AG04449 (cell line): Measurements from ENCODE around the gene TPH1.

Source experiments
- CTCF ChIA-PET: fragments of 350-600 bp; formaldehyde crosslinking; extraction: SDS; loops from one replicate; lab custom pipeline; 2021; ENCODE audit warnings: antibody characterized with exemption; lab: Yijun Ruan, JAX
- POLR2A ChIA-PET: fragments of 400-600, 350-600 bp; formaldehyde crosslinking; extraction: SDS; loops from one replicate; lab custom pipeline; 2020; ENCODE audit warnings: antibody characterized with exemption, inconsistent platforms; lab: Yijun Ruan, JAX
- DNase-seq: peaks from one replicate; pipeline ENCODE4 v3.0.0-alpha.2; 2010; ENCODE audit warnings: low read depth, low spot score
- H3K4me3 ChIP-seq: 2 replicates; pipeline ENCODE4 v1.5.1; 2011; ENCODE audit warnings: low read depth, mild to moderate bottlenecking, control low read depth, low read length
- TF ChIP-seq, protein P1 (sequence below): IDR thresholded peaks from one replicate; pipeline ENCODE4 v1.5.1; 2011; ENCODE audit warnings: mild to moderate bottlenecking, moderate library complexity, low read length, control low read depth, inconsistent platforms; ENCODE audit not compliant: insufficient read depth; ENCODE audit errors: missing control alignments

TPH1 gene

DNA sequence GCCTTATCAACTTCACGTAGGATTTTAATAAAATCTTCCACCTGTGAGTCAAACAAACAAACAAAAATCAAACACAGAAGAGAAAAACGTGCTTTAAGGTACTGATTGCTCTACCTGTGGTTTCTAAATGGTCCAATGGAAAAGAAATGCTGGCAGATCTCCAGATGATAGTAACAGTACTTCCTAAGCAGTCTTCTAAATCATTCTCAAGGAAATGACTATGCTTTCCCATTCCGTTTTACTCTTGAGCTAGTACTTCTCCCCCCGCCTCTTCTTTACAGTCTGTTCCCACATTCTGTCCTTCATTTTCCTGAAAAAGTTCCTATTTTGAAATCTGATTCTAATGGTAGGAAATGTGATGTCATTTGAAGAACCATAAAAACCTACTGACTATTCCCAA lies 34.4 kb upstream of the TPH1 start:
- CTCF ChIA-PET, result interaction anchor here (1.5 kb wide), 1 partner anchor 36 kb away, joined by 6 read pairs; no protein-coding TSS in a partner anchor
- POLR2A ChIA-PET, result no interaction called here
- no peak for DNase-seq
- H3K4me3 ChIP-seq, result no peak overlapping the region
- TF ChIP-seq, protein P1, sequence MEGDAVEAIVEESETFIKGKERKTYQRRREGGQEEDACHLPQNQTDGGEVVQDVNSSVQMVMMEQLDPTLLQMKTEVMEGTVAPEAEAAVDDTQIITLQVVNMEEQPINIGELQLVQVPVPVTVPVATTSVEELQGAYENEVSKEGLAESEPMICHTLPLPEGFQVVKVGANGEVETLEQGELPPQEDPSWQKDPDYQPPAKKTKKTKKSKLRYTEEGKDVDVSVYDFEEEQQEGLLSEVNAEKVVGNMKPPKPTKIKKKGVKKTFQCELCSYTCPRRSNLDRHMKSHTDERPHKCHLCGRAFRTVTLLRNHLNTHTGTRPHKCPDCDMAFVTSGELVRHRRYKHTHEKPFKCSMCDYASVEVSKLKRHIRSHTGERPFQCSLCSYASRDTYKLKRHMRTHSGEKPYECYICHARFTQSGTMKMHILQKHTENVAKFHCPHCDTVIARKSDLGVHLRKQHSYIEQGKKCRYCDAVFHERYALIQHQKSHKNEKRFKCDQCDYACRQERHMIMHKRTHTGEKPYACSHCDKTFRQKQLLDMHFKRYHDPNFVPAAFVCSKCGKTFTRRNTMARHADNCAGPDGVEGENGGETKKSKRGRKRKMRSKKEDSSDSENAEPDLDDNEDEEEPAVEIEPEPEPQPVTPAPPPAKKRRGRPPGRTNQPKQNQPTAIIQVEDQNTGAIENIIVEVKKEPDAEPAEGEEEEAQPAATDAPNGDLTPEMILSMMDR, result no peak

DNA sequence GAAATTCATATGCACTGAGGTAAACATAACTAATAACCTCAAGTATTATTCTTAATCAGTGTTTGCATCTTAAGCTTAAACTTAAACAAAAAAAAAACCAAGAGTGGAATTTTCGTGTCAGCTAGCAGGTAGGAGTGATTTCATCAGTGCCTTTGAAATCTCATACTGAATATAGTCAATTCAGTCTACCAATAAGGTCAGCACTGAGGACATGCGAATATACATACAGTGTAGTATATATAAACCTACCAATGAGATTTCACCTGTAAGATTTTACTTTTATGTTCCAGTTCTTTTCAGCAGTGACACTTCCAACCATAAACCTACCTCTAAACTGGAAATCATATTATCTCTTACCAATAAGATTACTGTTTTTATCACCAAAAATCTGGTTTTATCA lies 32.8 kb upstream of the TPH1 start:
- TF ChIP-seq, protein P1, result no peak
- H3K4me3 ChIP-seq, result no peak overlapping the region

DNA sequence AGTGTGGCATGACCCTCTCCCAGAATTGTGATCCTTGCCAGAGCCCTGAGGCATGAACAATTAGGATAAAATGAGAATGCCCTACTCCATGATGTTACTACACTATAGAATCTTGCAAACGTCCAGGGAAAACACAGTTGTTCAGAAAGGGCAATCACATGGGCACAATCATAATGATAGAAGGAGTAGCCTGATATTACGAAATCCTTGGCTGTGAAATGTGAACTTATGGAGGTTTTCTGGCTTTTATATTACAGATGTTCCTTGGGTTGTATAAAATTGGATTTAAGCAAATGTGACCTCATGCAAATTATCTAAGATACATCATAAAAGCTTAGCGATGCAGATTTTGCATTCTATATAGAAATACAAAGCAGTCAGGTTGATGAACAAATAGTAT lies 29.4 kb upstream of the TPH1 start:
- no peak overlapping the region for H3K4me3 ChIP-seq
- CTCF ChIA-PET, result interaction anchor here (0.8 kb wide), 1 partner anchor 8 kb away, joined by 3 read pairs; no protein-coding TSS in a partner anchor
- POLR2A ChIA-PET, result no interaction called here
- DNase-seq, result no peak
- TF ChIP-seq, protein P1, result no peak

More for the DNA sequence above, 32.8 kb upstream of the TPH1 start:
- ChIA-PET CTCF (no interaction called here), POLR2A (no interaction called here)
- no peak for DNase-seq

DNA sequence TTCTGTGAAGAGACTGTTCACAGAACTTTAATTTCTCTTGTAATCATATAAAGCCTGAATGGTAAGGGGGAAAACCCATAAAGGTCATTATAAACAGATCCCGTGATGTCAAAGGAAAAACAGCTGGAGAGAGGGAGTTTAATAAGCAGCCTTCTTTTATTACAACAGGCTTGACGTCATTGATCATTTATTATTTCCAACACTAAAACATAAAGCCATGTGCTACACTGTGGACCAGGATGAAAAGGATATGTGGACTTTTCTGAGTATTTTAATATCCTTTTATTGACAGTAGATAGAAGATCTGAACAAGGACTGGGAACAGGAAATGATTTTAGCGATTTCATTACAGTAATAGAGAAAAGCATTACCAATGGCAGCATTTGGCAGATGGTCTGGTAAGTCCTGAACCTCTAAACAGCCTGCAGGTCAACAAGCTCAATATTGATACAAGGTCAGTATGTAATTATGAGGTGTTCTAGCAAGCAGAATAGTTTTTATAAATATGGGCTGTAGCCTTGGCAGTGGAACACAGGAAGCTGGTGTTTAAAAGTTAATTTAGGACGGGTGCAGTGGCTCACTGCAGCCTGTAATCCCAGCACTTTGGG lies 25.1 kb upstream of the TPH1 start:
- POLR2A ChIA-PET, result no interaction called here
- TF ChIP-seq, protein P1, result no peak
- CTCF ChIA-PET, result interaction anchor here (1.1 to 1.2 kb wide), 2 partner anchors 44 to 70 kb away, joined by 3 read pairs; no protein-coding TSS in a partner anchor
- no peak overlapping the region for H3K4me3 ChIP-seq
- DNase-seq, result no peak

DNA sequence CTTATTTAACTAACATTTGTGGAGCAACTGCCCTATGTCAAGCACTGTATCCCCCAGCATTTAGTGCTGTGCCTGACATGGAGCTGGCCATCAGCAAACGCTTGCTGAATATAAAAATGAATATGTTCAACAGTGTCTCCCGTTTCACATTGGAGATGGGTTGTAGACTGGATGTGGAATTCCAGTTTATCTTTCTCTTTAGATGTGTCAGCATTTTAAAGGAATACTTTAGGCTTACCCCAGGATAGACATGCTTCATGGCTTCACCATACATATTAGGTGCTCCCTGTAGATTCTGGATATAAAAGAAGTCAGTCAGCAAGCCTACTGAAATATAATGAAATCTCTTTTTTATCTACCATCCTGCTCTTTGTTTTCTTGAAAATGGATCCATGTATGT lies 21.3 kb upstream of the TPH1 start:
- ChIA-PET CTCF (interaction anchor here (1.1 to 1.4 kb wide), 2 partner anchors 9 to 76 kb away, joined by 3 read pairs; no protein-coding TSS in a partner anchor), POLR2A (no interaction called here)
- no peak overlapping the region for H3K4me3 ChIP-seq
- TF ChIP-seq, protein P1, result no peak
- DNase-seq, result no peak

DNA sequence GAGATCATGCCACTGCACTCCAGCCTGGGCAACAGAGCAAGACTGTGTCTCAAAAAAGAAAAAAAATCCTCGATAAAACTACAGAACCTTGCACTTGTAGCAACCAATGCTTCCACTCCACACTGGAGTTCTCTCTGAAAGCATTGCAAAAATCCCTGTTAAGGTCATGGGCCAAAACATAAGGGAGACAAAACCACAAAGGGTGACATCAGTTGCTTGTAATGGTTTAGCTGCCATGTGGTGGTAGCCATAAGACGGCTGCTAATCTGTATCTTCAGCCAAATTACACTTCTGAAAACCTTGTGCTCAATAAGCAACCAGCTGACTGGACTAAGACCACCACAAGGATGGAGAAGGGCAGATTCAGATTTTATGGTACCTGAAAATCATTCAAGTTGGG lies 20.6 kb upstream of the TPH1 start:
- TF ChIP-seq, protein P1, result no peak
- POLR2A ChIA-PET, result interaction anchor here (0.6 kb wide), 1 partner anchor 714 kb away, joined by 3 read pairs; no protein-coding TSS in a partner anchor
- no peak for DNase-seq
- H3K4me3 ChIP-seq, result no peak overlapping the region
- CTCF ChIA-PET, result interaction anchor here (1.1 to 1.4 kb wide), 2 partner anchors 9 to 76 kb away, joined by 3 read pairs; no protein-coding TSS in a partner anchor
